Right ventricle myocardium superior (tissue), 1 donor: ENCODE measurements around the gene KHDRBS2. TPM values are rescaled to one million over a fixed set of nuclear protein-coding genes. Genes with fewer than 3 reads are reported as not detected.

ENCODE experiments used
- ATAC-seq: fragments of 200-7000 bp; cut with Tn5 transposase; one replicate; pipeline ENCODE4 v1.9.1; 2020; ENCODE audit warnings: mild to moderate bottlenecking; ENCODE audit not compliant: poor library complexity
- DNase-seq: peaks from one replicate; pipeline ENCODE4 v3.0.0-alpha.2; 2020
- intact Hi-C: fragments of 100-400 bp; cut with DNase I; formaldehyde crosslinking; loops from one replicate; pipeline ENCODE4 v1.11.2; 2022
- total RNA-seq: library from RNA; stranded (reverse); fragmentation: NEBNext Ultra II Directional; extraction: Animal tissue kit (Norgen Biotek cat#: 25700); gene quantifications from one replicate; pipeline ENCODE4 v1.2.1, GENCODE V29; 2021
- donor health status: DM: no; HTN: yes; CAD: no; lungs with severe emphysema.

The KHDRBS2 gene
- total RNA-seq, 1 donor from 2014 or later: not detected

GRCh38 chr6:62217866-62218265, 68.2 kb downstream of the KHDRBS2 start:
- intact Hi-C loops: no loop called here
- no peak for ATAC-seq
- DNase-seq: no peak

GRCh38 chr6:62202078-62202477, 83.9 kb downstream of the KHDRBS2 start:
- DNase-seq: no peak
- ATAC-seq: no peak
- intact Hi-C loops: no loop called here

GRCh38 chr6:62192593-62192992, 93.4 kb downstream of the KHDRBS2 start:
- ATAC-seq (no peak), DNase-seq (no peak)
- intact Hi-C loops: no loop called here

DNA sequence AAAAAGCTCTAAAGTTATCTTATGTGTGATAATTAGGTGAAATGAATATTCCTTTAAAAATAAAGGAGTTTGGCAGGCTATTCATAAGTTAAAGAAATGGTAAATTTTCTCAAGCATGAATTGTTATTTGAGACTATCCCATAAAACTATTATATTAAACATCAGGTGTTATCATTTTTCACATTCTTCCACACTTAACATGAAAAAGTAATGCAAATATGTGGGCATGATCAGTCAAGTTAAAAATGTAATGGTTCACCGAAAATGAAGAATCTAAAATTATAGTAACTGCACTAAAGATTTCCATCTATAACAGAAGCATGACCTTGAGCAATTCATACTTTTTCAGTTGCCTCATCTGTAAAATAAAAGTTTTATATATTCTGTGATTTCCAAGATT, 110.8 kb downstream of the KHDRBS2 start:
- intact Hi-C loops: no loop called here
- DNase-seq (no peak), ATAC-seq (no peak)

DNA sequence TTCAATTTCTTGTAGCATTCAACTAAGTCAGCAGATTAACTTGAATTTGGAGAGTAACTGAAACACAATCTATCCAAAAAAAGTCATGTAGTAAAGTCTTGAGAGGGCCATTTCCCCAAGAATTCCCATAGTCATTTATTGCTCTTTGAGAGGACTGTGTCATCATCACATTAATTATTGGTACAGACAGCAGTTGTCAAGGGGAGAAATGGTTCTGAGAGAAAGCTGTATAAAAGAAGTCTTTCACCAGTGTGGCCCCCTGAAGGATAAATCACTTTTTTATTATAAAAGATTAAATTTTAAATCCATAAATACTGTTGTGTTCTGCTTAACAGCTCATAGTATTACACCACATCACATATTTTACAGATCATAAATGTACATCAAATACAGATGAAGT, 111.5 kb downstream of the KHDRBS2 start:
- ATAC-seq (no peak), DNase-seq (no peak)
- intact Hi-C loops: no loop called here

GRCh38 chr6:62167736-62168135, 118.3 kb downstream of the KHDRBS2 start:
- intact Hi-C loops: no loop called here
- DNase-seq (no peak), ATAC-seq (no peak)

DNA sequence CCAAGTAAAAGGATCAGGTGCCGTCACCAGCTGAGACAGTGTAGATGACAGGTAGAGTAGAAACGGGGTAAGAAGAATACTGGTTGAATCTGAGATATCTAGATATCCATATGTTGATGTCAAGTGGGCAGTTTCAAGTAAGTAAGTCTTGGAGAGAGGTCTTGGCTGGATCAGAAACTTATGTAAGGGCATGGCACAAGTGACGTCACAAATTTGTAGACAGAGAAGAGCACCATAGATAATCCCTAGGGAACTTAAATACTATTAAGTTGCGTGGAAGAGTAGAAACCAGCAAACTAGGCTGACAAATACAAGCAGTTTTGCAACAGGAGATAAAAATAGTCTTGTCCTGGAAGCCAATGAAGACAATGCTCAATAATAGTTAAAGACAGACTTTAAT, 123.2 kb downstream of the KHDRBS2 start:
- DNase-seq (no peak), ATAC-seq (no peak)
- intact Hi-C loops: no loop called here

- no peak for ATAC-seq
- intact Hi-C loops: no loop called here
Measured at GRCh38 chr6:62152796-62153195, 133.2 kb downstream of the KHDRBS2 start.

GRCh38 chr6:62150048-62150663, 135.9 kb downstream of the KHDRBS2 start:
- ATAC-seq: no peak
- no peak for DNase-seq
- intact Hi-C loops: no loop called here

More at GRCh38 chr6:62152796-62153195, 133.2 kb downstream of the KHDRBS2 start:
- no peak for DNase-seq

GRCh38 chr6:62146954-62147853, 138.8 kb downstream of the KHDRBS2 start:
- intact Hi-C loops: no loop called here
- ATAC-seq (no peak), DNase-seq (no peak)

DNA sequence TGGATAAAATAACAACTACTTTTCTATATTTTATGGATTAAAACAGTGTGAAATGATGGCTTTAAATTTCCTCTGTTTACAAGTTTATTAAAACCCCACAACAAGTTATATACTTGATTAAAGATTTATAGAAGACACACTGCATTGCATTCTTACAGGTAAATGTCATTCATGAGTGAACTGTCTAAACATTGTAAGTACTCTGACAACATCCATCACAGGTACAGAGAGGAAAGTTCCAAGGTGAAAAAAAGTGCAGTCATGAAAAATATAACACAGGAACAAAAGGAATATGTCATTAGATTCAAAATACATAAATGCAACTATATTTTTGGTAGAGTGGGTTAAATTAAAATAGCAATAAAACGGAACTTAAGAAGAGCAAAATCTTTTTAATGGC, 156.9 kb downstream of the KHDRBS2 start:
- ATAC-seq: no peak

DNA sequence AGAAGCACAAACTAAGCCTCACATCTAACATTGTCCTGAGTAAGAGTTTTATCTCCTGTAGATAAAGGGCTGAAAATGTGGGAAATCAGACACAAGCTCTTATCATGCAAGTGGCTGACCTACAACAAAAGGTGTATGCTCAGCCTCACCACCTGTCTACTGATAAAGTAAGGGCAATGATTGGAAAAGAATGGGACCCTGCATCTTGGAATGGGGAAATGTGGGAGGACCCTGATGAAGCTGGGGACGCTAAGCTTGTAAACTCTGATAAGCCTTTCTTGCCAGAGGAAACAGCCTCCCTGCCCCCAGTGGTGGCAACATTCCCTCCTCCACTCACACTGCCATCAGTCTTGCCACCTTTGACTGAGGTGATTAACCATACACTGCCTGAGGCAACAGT, 166.6 kb downstream of the KHDRBS2 start:
- no peak for DNase-seq
- intact Hi-C loops: no loop called here
- no peak for ATAC-seq

More for the DNA sequence above, 156.9 kb downstream of the KHDRBS2 start:
- intact Hi-C loops: no loop called here
- DNase-seq: no peak

GRCh38 chr6:62103186-62103859, 182.7 kb downstream of the KHDRBS2 start:
- ATAC-seq: no peak
- no peak for DNase-seq
- intact Hi-C loops: no loop called here

GRCh38 chr6:62102387-62102786, 183.6 kb downstream of the KHDRBS2 start:
- ATAC-seq (no peak), DNase-seq (no peak)
- intact Hi-C loops: no loop called here

DNA sequence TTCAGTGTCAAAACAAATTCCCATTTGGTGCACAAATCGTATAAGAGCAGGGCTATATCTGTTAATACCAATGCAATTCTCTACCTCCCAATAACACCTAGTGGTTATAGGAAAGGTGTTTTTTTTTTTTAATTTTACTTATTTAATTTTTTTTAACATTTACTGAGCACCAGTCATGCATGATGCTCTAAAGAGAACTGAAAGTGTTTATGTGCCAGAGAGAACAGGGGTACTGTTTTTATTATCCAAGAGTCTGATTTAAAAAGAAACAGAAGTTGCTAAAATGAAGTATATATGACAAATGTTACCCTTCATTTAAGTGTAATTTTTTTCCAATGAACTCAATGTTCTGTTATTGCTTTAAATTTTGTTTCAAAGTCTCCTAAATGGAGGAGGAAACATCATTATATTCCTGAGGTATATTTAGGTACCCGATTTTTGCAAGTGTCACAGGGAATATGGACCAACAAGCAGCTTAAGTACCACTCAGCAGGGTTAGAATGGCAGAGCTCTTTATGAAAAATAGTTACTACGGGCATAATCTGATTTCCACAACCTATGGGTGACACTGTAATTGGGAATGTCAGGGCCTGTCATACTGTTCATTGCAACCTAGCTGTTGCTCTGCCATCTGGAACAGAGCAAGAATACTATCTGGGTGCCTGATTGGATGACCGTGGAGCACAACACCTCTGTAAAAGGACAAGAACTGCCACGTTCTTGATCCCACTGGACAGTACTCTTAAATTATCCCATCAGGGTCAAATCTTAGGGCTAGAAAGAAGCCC, 195.4 kb downstream of the KHDRBS2 start:
- ATAC-seq: no peak
- intact Hi-C loops: no loop called here
- DNase-seq: no peak

GRCh38 chr6:62089781-62090180, 196.2 kb downstream of the KHDRBS2 start:
- ATAC-seq (no peak), DNase-seq (no peak)
- intact Hi-C loops: no loop called here

DNA sequence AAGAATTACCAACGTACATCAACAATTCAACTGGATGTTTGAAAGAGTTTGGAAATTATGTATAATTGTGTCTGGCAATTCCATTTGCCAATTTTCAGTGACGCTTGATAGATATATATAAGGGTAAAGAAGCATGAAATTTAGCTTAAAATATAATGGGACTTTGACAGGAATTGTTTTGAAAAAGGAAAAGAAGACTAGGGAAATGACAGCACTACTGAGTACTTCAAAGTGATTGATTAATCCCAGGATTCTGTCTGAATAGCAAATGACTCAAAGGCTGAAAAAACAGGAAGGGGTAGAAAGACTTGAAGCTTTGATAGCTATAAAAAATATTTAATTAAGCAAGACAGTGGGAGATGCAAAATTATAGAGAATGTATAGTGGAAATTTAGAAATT, 200.0 kb downstream of the KHDRBS2 start:
- ATAC-seq (no peak), DNase-seq (no peak)
- intact Hi-C loops: no loop called here

DNA sequence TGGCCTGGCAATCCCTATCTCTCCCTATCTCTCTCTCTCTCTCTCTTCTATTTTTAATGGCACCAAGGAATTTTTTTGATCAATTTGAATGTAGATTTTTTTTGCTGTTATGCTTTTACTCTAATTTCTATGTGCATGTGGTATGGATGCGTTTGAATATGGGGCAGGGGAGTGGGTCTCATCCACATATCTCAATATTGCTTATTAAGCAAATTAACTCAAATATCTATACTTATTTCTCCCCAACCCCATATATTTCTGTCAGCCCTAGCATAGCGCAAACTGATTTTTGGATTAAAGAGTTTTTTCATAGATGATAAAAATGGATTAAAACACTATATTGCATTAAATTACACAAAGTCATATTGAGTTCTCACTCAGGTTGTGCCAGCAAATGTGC, 210.2 kb downstream of the KHDRBS2 start:
- DNase-seq (no peak), ATAC-seq (no peak)
- intact Hi-C loops: no loop called here

- DNase-seq: no peak
- intact Hi-C loops: no loop called here
- ATAC-seq: no peak
Measured at GRCh38 chr6:62059901-62060300, 226.1 kb downstream of the KHDRBS2 start.
